GM20000 (cell line): ENCODE measurements around the gene RRAS.

Experiments used
- DNase-seq: peaks from one replicate; pipeline ENCODE4 v3.0.0; 2012; ENCODE audit warnings: low spot score
- CTCF ChIP-seq: IDR thresholded peaks from 2 replicates; pipeline ENCODE4 v1.5.1; 2012; ENCODE audit warnings: mild to moderate bottlenecking, control low read depth; ENCODE audit errors: extremely low read depth, missing control alignments

Gene RRAS

GRCh38 chr19:49640113-49640898 lies at the start of gene RRAS:
Gene RRAS, minus strand, starts transcription at chr19:49640143. Its CDS starts 45 bp downstream, at chr19:49640098.
- peak; percentile 98 for DNase-seq

GRCh38 chr19:49689133-49690078 lies 49.5 kb upstream of the RRAS start, which contains the start of gene ADM5:
Gene ADM5, plus strand, starts transcription at chr19:49689594. Its CDS starts 244 bp downstream, at chr19:49689838.
- DNase-seq, result no peak
- TF ChIP-seq CTCF, result peak; percentile 25

More at GRCh38 chr19:49640113-49640898, at the start of gene RRAS:
- no peak for TF ChIP-seq CTCF

- TF ChIP-seq CTCF, result no peak
- DNase-seq, result no peak
Measured at GRCh38 chr19:49688531-49689132, 48.7 kb upstream of the RRAS start.

GRCh38 chr19:49687566-49688316 lies 47.8 kb upstream of the RRAS start:
- no peak for DNase-seq
- TF ChIP-seq CTCF, result no peak

GRCh38 chr19:49687150-49687549 lies 47.2 kb upstream of the RRAS start:
- no peak for TF ChIP-seq CTCF
- no peak for DNase-seq

- DNase-seq, result no peak
- TF ChIP-seq CTCF, result no peak
Measured at GRCh38 chr19:49686503-49687088, 46.7 kb upstream of the RRAS start.
